Activated CD8-positive, alpha-beta memory T cell treated with anti-CD3 and anti-CD28 coated beads, Interleukin-2, amount 50 U/mL, for 1 hour (primary cell): Measurements from ENCODE around the gene TIMM22.
"Not testable (repeated sequence)": the region's sequence is repeated elsewhere in the genome, so short reads cannot be mapped to it uniquely, and the experiment has no call there.

ENCODE experiments used
- DNase-seq: peaks from one replicate; pipeline ENCODE4 v3.0.0-alpha.2; 2020; ENCODE audit errors: extremely low read depth

Gene TIMM22

GRCh38 chr17:1038459-1039122 lies 41.7 kb downstream of the TIMM22 start:
- no peak for DNase-seq

DNA sequence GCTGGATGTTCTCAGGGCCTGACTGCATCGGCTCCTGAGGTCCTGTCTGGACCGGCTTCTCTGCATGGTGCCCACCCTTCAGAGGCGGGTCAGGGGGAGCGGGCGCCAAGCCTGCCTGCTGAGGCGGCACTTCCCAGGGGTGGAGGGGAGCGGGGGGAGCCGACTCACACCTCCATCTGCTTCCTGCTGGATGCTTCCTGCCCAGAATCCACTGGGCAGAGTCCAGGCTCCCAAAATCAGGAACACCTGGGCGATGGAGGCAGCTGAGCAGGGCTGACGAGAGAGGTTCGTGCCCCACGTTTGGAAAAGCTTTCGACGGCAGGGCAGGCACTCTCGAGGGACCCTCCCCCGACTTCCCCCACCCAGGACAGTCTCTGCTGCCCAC lies 42.2 kb downstream of the TIMM22 start:
- DNase-seq = no peak

- DNase-seq = no peak
Observed at GRCh38 chr17:1039511-1040215, 42.7 kb downstream of the TIMM22 start.

GRCh38 chr17:1040216-1040600 lies 43.3 kb downstream of the TIMM22 start:
- DNase-seq = no peak

GRCh38 chr17:1041746-1042145 lies 44.8 kb downstream of the TIMM22 start:
- no peak for DNase-seq

- no peak for DNase-seq
Observed at GRCh38 chr17:1042486-1042885, 45.6 kb downstream of the TIMM22 start.

GRCh38 chr17:1043601-1044251 lies 46.8 kb downstream of the TIMM22 start:
- DNase-seq = no peak

GRCh38 chr17:1044387-1045009 lies 47.6 kb downstream of the TIMM22 start:
- DNase-seq = not testable (repeated sequence)

GRCh38 chr17:1045456-1045855 lies 48.5 kb downstream of the TIMM22 start:
- no peak for DNase-seq

DNA sequence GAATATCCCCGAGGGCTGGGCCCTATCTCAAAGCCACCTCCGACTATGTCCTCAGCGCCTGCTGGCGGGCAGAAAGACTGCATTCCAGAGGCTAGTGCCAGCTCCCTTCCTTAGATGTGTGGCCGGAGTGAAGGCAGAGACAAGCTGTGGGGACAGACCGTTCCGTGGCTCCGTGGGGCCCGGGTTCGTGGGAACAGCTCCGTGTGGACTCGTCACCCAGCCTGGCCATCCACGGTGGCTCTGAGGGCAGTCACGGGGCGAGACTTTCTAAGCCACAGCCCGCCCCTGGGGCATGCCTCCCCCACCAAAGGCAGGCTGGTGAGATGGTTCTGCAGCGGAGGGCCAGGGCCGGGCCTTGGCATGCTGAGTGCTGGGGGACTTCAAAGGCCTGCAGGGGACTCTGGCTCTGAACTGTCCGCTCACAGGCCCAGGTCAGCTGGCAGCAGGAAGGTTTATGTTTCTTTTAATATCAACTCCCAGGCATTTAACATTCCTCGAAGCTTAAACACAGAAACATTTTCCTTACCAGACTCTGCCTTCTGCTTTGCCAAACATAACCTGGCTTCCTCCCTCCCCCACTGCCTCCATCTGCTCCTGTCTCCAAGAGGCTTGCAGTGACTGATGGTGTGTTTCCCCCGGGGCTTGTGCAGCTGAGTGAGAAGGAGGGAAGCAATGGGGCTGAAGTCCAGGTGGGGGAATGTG lies 50.4 kb downstream of the TIMM22 start:
- no peak for DNase-seq

DNA sequence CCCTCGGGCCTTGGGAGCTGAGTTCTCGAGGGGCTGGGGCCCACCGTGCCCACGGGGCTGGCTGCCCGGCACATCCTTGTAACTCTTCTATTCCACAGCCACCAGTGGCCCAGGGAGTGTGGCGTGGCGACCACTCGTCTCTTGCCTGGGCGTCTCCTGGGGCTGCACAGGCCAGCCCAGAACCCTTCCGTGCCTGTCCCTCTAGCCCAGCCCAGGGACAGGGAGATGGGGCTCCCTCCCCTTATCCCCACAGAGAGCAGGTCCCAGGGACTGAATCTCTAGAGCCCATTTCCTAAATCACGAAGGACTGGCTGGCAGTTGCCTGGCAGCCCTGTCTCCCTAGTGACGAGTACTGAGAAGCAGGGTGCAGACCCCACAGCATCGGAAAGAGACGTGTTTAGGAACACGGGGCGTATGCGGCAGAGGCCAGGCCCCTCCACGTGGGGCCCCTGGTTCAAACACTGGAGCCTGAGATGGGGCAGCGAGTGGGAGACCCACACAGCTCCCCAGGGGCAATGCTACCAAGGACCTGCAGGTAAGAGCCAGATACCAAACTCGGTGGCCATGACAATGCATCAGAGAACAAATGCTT lies 51.0 kb downstream of the TIMM22 start:
- DNase-seq = no peak

- DNase-seq = not testable (repeated sequence)
Observed at GRCh38 chr17:1048516-1049115, 51.7 kb downstream of the TIMM22 start.

DNA sequence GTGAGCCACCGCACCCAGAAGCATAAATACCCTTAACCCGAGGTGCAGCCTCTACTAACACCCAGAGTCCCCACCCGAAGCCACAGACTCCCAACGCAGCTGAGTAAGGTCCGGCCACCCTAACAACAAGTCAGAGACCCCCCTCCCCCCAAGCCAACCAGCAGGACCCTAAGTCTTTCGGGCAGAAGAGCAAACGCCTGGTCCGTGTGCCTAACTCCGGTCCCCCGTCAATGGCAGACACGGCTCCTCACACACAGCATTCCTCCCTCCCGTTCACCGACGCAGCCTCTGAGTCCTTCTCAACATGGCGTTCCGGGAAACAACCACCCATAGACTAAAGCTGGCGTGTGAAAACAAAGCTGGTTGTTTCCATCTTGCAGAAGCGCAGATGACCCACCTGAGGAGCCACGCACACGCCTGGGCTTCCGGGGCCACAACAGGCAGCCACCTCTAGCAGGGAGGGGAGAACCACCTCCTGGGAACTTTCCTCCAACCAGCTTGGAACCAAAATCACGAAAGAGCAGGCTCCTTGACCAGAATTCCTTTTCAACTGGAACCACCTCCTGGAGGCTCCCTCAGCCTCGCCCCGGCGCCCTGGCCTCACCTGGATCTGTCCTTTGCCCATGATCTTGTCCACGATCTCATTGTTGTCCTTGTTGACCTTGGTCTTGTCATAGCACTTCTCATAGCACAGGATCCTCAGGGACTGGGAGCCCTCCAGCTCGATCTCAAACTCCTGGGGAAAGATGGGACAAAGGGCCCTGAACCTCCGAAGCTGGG lies 52.7 kb downstream of the TIMM22 start:
- no peak for DNase-seq

- DNase-seq = no peak
Observed at GRCh38 chr17:1050246-1050995, 53.5 kb downstream of the TIMM22 start.

DNA sequence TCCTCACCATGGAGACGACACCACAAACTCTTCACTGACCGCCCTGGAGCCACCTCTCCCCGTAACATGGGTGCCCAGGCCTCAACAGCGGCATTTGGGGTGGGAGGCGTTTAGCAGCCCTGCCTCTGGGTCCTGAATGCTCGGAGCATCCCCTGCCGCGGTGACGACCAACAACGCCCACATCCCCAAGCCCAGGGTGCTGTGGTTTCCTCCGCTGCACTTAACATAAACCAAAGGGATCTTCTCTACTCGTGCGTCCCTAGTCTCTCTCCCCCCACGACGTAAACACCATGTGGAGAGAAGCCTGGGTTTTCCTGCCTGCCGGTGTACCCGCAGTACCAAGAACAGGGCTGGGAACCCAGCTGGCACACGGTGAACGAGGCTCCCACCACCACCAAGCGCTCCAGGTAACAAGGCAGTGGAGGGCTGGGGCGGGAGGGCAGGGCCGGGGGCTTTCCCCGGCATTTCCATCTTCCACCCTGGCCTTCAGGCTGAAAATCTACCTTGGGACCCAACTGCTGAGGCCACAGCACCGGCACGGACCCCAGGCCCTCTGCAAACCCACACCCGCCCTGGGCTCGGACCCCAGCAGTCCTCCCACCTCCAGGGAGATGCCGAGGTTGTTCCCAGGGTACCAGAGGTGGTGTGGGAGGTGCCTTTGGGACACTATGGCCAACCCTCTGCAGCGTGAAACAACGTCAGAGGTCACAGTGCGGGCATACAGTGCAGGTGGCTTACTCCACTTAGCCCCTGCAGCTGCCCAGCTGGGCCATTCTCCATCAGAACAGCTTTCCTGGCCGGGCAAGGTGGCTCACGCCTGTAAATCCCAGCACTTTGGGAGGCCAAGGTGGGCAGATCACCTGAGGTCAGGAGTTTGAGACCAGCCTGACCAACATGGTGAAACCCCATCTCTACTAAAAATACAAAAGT lies 54.3 kb downstream of the TIMM22 start:
- DNase-seq = no peak
